Stomach (tissue), 4 donors: ENCODE data around the gene PIEZO2.

Source experiments
- EP300 ChIP-seq: sonication (generic); formaldehyde crosslinking; IDR thresholded peaks from one replicate; pipeline ENCODE4 v1.6.1; 2017; ENCODE audit warnings: antibody characterized with exemption
- TF ChIP-seq, protein P1 (sequence below), 7 experiments: fragments of 450-650 bp in 4 of 7; fragments of 200-600 bp in 3 of 7; sonication (generic) in 3 of 7; IDR thresholded peaks; one replicate each; pipeline ENCODE4 v1.5.1; 2016 to 2019; ENCODE audit warnings: antibody characterized with exemption in 7 of 7, control low read depth in 2 of 7, mild to moderate bottlenecking in 1 of 7

DNA sequence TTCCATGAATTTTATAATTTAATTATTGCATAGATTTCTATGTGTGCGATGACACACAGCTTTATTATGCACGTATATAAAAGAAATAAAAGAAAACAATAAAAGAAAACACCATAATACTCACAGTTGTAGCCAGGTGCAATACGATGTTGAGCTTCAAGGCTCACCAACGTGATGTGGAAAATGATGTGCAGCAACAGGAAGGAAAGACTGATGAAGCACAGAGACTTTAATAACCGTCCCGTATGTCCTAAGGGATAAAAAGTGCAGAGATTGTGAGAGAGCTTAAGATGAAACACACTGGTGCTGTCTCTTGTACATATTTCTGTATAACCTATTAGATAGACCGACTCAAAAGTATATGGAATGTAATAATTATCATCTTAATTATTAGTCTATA lies 170.0 kb downstream of the PIEZO2 start:
- TF ChIP-seq, protein P1, sequence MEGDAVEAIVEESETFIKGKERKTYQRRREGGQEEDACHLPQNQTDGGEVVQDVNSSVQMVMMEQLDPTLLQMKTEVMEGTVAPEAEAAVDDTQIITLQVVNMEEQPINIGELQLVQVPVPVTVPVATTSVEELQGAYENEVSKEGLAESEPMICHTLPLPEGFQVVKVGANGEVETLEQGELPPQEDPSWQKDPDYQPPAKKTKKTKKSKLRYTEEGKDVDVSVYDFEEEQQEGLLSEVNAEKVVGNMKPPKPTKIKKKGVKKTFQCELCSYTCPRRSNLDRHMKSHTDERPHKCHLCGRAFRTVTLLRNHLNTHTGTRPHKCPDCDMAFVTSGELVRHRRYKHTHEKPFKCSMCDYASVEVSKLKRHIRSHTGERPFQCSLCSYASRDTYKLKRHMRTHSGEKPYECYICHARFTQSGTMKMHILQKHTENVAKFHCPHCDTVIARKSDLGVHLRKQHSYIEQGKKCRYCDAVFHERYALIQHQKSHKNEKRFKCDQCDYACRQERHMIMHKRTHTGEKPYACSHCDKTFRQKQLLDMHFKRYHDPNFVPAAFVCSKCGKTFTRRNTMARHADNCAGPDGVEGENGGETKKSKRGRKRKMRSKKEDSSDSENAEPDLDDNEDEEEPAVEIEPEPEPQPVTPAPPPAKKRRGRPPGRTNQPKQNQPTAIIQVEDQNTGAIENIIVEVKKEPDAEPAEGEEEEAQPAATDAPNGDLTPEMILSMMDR (IDR thresholded peaks at IDR 0.05) = no peak
- TF ChIP-seq EP300 = no peak
